Measurements from ENCODE around the gene CRY2. TPM values are rescaled to one million over a fixed set of nuclear protein-coding genes. Genes with fewer than 3 reads are reported as not detected.
A peak's percentile ranks its signal among the peaks of the same experiment; 100 is the strongest.

Gene CRY2
- total RNA-seq, 1 donor from 2014 or later: 9.2 TPM

DNA sequence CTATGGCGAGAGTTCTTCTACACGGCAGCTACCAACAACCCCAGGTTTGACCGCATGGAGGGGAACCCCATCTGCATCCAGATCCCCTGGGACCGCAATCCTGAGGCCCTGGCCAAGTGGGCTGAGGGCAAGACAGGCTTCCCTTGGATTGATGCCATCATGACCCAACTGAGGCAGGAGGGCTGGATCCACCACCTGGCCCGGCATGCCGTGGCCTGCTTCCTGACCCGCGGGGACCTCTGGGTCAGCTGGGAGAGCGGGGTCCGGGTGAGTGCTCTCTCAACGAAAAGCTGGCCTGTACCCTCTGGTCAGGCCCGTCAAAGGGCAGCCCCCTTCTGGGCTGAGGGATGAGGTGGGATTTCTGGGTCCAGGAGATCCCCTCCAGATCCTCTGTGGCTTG, 22.3 kb downstream of the CRY2 start:
- TF ChIP-seq, protein P1, sequence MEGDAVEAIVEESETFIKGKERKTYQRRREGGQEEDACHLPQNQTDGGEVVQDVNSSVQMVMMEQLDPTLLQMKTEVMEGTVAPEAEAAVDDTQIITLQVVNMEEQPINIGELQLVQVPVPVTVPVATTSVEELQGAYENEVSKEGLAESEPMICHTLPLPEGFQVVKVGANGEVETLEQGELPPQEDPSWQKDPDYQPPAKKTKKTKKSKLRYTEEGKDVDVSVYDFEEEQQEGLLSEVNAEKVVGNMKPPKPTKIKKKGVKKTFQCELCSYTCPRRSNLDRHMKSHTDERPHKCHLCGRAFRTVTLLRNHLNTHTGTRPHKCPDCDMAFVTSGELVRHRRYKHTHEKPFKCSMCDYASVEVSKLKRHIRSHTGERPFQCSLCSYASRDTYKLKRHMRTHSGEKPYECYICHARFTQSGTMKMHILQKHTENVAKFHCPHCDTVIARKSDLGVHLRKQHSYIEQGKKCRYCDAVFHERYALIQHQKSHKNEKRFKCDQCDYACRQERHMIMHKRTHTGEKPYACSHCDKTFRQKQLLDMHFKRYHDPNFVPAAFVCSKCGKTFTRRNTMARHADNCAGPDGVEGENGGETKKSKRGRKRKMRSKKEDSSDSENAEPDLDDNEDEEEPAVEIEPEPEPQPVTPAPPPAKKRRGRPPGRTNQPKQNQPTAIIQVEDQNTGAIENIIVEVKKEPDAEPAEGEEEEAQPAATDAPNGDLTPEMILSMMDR (conservative IDR thresholded peaks at IDR 0.05; ENCODE audit: low read depth, low read length): no peak
- H3K4me3 ChIP-seq (ENCODE audit: low read depth, low read length): no peak overlapping the region

DNA sequence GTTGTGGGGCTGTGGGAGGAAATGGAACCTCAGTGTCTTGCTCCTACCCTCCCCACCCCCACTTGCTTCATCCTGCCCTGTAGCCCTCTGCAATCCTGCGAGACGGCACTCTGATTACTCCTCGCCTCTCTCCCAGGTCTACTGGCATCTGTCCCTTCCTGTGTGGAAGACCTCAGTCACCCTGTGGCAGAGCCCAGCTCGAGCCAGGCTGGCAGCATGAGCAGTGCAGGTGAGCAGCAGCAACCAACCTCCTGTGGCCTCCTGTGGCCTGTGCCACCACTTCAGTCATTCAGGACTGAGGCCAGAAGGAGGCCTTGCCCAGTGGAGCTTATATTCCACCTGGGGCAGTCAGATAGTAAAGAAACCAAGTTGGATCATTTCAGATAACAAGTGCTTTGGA, 23.4 kb downstream of the CRY2 start:
- no peak overlapping the region for H3K4me3 ChIP-seq (ENCODE audit: low read depth, low read length)
- TF ChIP-seq, protein P1 (conservative IDR thresholded peaks at IDR 0.05; ENCODE audit: low read depth, low read length): no peak
- DNase-seq (ENCODE audit: low read depth): no peak

More for the DNA sequence above, 22.3 kb downstream of the CRY2 start:
- DNase-seq (ENCODE audit: low read depth): no peak

DNA sequence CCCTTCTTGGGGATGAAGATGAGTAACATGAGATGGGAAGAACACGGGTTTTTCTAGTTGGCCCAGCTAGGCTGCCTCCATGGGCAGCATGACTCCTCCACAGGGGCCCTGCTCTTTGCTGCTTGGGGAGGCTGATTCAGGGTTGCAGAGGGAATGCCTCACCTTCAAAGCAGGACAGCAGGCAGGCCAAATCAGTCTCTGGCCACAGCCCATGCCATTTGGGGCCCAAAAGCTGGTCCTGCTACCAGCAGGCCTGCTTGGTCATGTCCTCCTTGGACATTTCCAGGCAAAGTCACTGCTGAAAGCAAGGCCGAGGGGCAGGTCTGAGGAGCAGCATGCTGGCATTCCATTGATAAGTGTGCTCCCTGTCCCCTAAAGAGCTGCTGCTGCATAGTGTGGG, 24.4 kb downstream of the CRY2 start:
- TF ChIP-seq, protein P1 (conservative IDR thresholded peaks at IDR 0.05; ENCODE audit: low read depth, low read length): no peak
- H3K4me3 ChIP-seq (ENCODE audit: low read depth, low read length): no peak overlapping the region
- no peak for DNase-seq (ENCODE audit: low read depth)

DNA sequence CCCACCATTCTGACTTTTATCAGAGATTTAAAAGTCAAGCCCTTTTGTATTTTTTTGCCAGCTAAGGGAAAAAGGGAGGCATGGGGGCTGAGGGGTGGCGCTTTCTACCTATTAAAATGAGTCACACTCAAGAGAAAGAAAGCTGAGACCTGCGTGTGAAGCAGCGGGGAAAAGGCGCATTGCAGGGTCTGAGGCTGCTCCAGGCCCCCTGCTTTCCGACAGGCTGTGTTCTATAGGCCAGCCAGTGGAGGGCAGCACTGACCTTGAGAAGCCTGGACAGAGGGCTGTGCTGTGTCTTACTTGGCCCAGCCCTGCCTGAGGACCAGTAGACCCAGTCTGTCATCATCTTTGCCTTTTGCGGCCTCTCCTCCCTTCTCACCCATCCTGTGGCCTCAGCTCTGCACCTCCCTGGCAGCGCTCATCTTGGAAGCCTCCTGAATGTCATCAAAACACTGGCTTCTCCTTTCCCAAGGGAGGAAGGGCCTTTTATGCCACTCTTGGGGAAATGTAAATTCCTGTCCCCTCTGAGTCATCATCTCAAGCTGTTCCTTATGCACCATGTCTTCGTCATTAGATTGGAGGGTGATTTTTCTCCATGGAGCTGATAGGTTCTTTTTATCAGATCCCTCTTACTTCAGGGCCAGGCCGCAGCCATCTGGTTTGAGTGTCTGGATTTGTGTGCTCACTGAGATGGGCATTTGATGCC, 25.5 kb downstream of the CRY2 start:
- DNase-seq (ENCODE audit: low read depth): no peak
- TF ChIP-seq, protein P1 (conservative IDR thresholded peaks at IDR 0.05; ENCODE audit: low read depth, low read length): peak; percentile 82
- no peak overlapping the region for H3K4me3 ChIP-seq (ENCODE audit: low read depth, low read length)

DNA sequence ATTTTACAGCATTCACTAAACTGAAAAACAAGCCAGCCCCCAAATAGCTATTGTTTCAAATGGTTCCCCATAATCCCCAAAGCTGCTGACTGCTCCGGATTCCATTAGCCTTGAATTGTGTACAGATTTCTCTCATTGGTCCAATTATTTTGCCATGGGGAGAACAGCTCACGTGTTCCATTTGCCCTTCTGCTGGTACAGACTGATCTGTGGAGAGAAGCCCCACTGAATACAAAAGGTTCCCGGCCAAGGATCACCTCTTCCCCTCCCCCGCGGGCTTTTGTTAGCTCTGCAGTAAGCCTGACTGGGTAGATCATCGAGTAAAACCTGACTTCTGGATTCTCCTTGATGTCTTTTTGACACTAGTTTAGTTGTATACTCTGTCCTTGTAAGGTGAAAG, 29.1 kb downstream of the CRY2 start:
- TF ChIP-seq, protein P1 (conservative IDR thresholded peaks at IDR 0.05; ENCODE audit: low read depth, low read length): no peak
- DNase-seq (ENCODE audit: low read depth): no peak
- no peak overlapping the region for H3K4me3 ChIP-seq (ENCODE audit: low read depth, low read length)

DNA sequence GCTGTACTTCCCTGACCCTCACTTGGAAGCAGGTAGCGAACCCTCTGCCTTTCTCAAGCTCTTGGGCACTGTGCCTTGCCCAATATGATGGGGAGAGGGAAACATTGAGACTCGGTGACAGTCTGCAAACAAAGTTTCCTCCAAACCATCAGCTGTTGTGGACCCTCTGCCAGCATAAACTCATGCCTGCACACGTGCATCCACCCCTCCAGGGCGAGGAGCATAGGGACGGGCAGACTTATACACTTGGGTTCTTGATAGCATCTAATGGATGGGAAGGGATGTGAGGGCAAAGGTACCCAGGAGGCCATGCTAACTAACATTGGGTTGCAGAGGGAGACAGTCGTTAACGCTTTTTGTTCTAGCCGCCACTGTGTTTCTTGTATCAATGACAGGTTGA, 29.9 kb downstream of the CRY2 start:
- TF ChIP-seq, protein P1 (conservative IDR thresholded peaks at IDR 0.05; ENCODE audit: low read depth, low read length): no peak
- DNase-seq (ENCODE audit: low read depth): no peak
- no peak overlapping the region for H3K4me3 ChIP-seq (ENCODE audit: low read depth, low read length)

DNA sequence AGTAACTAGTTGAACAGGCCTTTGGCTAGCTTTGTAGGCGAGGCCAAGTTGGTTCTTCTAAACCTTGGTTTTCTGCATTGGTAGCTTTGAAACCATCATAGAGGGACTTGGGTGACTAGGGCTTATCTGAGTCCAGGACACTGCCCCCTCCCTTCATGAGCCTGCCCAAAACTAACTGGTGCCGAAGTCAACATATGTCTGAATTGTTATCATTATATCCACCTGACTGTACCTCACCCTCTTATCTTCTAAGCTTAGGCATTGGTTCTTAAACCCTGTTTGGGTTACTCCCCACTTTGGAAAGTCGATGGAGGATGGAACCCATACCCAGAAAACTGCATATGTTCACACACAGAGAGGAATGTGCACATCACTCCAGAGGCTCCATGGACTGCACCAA, 30.6 kb downstream of the CRY2 start:
- TF ChIP-seq, protein P1 (conservative IDR thresholded peaks at IDR 0.05; ENCODE audit: low read depth, low read length): no peak
- no peak for DNase-seq (ENCODE audit: low read depth)
- H3K4me3 ChIP-seq (ENCODE audit: low read depth, low read length): no peak overlapping the region
